Measurements from ENCODE around the gene RFNG. TPM values are rescaled to one million over a fixed set of nuclear protein-coding genes. Genes with fewer than 3 reads are reported as not detected.
A peak's percentile ranks its signal among the peaks of the same experiment; 100 is the strongest.

The RFNG gene
- total and polyA plus RNA-seq, 2 of the 13 experiments (the other 11 are each of a cell fraction or from before 2014, with no cell fraction given) = 61.4 to 64.0 TPM

DNA sequence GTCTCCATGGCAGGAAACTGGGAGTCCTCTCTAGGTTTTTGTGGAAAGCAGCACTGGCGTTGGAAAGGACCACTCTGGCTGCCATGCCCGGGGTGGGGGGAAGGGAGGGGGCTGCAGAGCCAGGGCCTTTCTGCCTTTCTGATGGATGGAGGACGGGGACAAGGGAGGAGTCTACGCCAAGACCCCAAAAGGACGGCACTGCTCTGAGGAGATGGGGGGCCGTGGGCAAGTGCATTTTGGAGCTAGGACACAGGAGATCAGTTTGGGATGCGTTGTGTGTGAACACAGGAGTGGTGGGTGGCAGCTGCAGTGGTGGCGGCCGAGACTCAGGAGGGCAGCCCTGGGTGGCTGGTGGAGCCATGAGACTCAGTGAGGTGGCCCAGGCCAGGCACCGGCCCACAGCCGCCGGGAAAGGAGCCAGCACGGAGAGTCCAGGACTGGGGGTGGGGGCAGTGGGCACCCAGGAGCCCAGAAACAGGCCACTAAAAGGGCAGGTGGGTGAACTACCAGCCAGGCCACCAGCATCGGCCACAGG is 31.0 kb downstream of the RFNG start (continued):
- 0 out of 2 replicates have a peak, but pooled peaks have one; percentile 1 for TF ChIP-seq ZNF616 (CRISPR knock-in tag; IDR thresholded peaks at IDR 0.05; ENCODE audit: low read depth)

DNA sequence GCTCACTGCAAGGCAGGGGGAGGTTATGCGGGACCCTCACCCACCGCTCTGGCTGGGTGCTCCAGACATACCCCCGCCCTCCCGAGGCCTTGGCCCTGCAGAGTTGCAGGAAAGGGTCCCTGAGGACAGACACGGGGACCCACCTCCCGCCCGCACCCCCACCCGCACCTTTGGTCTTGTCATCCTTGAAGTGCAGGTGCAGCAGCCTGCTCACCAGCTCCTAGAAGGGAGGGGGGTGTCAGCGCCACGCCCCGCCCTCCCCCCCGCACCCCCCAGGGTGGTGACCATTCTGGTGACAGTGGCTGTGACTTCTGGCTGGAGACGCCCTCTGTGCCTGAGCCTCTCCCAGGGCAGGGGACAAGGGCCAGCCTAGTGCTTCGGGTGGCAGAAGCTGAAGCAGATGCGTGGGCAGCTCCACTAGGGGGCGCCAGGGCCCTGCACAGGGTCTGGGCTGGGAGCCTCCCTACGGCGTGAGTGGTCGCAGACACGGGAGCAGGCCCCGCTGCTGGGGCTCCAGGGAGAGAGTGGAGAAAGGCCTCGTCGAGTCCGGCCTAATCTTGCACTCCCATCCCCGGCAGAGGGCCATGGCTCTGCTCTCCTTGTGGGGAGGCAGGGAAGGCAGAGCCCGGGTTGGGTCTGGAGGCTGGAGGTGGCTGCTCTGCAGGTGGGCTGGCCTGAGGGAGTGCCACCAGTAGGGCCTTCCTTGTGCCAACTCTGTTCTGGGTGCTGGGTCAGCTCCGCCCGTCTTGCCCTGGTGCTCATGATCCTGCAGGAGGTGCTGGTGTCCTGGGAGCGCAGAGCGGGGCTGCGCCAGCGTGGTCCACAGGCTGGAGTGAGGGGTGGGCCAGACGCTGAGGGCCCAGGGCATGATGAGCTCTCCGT is 31.7 kb downstream of the RFNG start:
- Histone ChIP-seq H3K9me3 (ENCODE audit: low read length) (no peaks in the 10 kb centered on the region), H3K27me3 (ENCODE audit: control insufficient read depth in 1 of 2, insufficient read depth in 2 of 2, low read length in 2 of 2) (no peaks in the 10 kb centered on the region; a peak in 1 of 5 replicates), H3K9ac (ENCODE audit: insufficient read depth, low read depth, low read length) (peak overlapping the region; percentile 44), H4K20me1 (ENCODE audit: insufficient read depth, low read length) (no peaks in the 10 kb centered on the region; the same call in 1 of the 2 replicates), H3K79me2 (ENCODE audit: insufficient read depth, low read length) (peaks cover 41% of the 10 kb centered on the region), H3K36me3 (replicated peaks in 1 of 2; ENCODE audit: control insufficient read depth in 1 of 2, insufficient read depth in 2 of 2, low read length in 2 of 2) (peaks cover 4 to 11% of the 10 kb centered on the region in 2 experiments; a peak in 3 of 5 replicates), H3K27ac (ENCODE audit: extremely low read length, insufficient read depth, low read length) (peak overlapping the region; percentile 39), H2AFZ (ENCODE audit: low read length) (no peak overlapping the region), H3K4me2 (ENCODE audit: low read depth, low read length) (peak overlapping the region; percentile 95), H3K4me1 (ENCODE audit: insufficient read depth, low read length) (peaks cover 82% of the 10 kb centered on the region), H3K4me3 (replicated peaks in 1 of 3; ENCODE audit: insufficient read depth in 1 of 3, low read depth in 2 of 3, low read length in 3 of 3) (peak overlapping the region in 1 of 3 experiments; percentile 90; a peak in 1 of 6 replicates)
- ATAC-seq = peak; percentile 20
- ChIA-PET CTCF (ENCODE audit: low intra/inter-chr PET ratio, low total read pairs) (interaction anchor here (0.6 to 6.8 kb wide), 7 partner anchors 19 to 150 kb away, joined by 3 to 181 read pairs (median 6); partner anchors contain the start of genes ASPSCR1 and NOTUM), POLR2A (interaction anchor here (0.6 to 14.1 kb wide), 21 partner anchors 9 to 293 kb away, joined by 3 to 470 read pairs (median 8); partner anchors contain the start of genes ASPSCR1, DCXR, FASN and MAFG)
- intact Hi-C loops (cut with micrococcal nuclease; ENCODE audit: unreplicated experiment) (loop anchor here (5.0 kb wide), 2 partner anchors 132 to 153 kb away; no protein-coding TSS in a partner anchor), in situ Hi-C loops (cut with HindIII; ENCODE audit: extremely low pct_ligation_motif_present, low pct_unique_long_range_greater_than_20kb) (loop anchor here (5.0 kb wide), 1 partner anchor 63 kb away; no protein-coding TSS in a partner anchor)
- peak; percentile 67 for FAIRE-seq
- peak; percentile 77 for DNase-seq (ENCODE audit: low spot score)
- no TSS peak for BruUV-seq (replicated peaks)
- WGBS (ENCODE audit: low lambda C conversion rate) = 65% methylated on average over 29 of the region's 34 CpGs
- TF ChIP-seq KDM5B (CRISPR knock-in tag; IDR thresholded peaks at IDR 0.05; ENCODE audit: borderline replicate concordance) (peak; percentile 84; the same call in 1 of the 2 replicates), ZNF768 (CRISPR knock-in tag; IDR thresholded peaks at IDR 0.05) (0 out of 2 replicates have a peak, but pooled peaks have one; percentile 20), MXI1 (IDR thresholded peaks at IDR 0.05; ENCODE audit: borderline replicate concordance, low read depth, low read length) (0 out of 3 replicates have a peak, but pooled peaks have one; percentile 44), ZNF335 (CRISPR knock-in tag; IDR thresholded peaks at IDR 0.05) (0 out of 2 replicates have a peak, but pooled peaks have one; percentile 48), ZNF749 (CRISPR knock-in tag; IDR thresholded peaks at IDR 0.05; ENCODE audit: borderline replicate concordance) (no peak), PHF8 (CRISPR knock-in tag; IDR thresholded peaks at IDR 0.05) (no peak), ZNF501 (CRISPR knock-in tag; IDR thresholded peaks at IDR 0.05) (no peak), ZNF121 (CRISPR knock-in tag; IDR thresholded peaks at IDR 0.05) (peak; percentile 55; the same call in 1 of the 2 replicates), YY1 (IDR thresholded peaks at IDR 0.05; ENCODE audit: insufficient read depth, insufficient replicate concordance, low read depth, low read length) (peak; percentile 30), ZEB1 (IDR thresholded peaks at IDR 0.05; ENCODE audit: insufficient replicate concordance, low read depth) (peak; percentile 47), ZNF160 (CRISPR knock-in tag; IDR thresholded peaks at IDR 0.05) (0 out of 2 replicates have a peak, but pooled peaks have one; percentile 73), MXD4 (CRISPR knock-in tag; IDR thresholded peaks at IDR 0.05) (peak; percentile 47; the same call in 1 of the 2 replicates), ZNF543 (CRISPR knock-in tag; IDR thresholded peaks at IDR 0.05) (no peak)
- TF ChIP-seq, protein P1, sequence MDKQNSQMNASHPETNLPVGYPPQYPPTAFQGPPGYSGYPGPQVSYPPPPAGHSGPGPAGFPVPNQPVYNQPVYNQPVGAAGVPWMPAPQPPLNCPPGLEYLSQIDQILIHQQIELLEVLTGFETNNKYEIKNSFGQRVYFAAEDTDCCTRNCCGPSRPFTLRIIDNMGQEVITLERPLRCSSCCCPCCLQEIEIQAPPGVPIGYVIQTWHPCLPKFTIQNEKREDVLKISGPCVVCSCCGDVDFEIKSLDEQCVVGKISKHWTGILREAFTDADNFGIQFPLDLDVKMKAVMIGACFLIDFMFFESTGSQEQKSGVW (CRISPR knock-in tag; IDR thresholded peaks at IDR 0.05; ENCODE audit: borderline replicate concordance) = no peak
- TF ChIP-seq, protein P2, sequence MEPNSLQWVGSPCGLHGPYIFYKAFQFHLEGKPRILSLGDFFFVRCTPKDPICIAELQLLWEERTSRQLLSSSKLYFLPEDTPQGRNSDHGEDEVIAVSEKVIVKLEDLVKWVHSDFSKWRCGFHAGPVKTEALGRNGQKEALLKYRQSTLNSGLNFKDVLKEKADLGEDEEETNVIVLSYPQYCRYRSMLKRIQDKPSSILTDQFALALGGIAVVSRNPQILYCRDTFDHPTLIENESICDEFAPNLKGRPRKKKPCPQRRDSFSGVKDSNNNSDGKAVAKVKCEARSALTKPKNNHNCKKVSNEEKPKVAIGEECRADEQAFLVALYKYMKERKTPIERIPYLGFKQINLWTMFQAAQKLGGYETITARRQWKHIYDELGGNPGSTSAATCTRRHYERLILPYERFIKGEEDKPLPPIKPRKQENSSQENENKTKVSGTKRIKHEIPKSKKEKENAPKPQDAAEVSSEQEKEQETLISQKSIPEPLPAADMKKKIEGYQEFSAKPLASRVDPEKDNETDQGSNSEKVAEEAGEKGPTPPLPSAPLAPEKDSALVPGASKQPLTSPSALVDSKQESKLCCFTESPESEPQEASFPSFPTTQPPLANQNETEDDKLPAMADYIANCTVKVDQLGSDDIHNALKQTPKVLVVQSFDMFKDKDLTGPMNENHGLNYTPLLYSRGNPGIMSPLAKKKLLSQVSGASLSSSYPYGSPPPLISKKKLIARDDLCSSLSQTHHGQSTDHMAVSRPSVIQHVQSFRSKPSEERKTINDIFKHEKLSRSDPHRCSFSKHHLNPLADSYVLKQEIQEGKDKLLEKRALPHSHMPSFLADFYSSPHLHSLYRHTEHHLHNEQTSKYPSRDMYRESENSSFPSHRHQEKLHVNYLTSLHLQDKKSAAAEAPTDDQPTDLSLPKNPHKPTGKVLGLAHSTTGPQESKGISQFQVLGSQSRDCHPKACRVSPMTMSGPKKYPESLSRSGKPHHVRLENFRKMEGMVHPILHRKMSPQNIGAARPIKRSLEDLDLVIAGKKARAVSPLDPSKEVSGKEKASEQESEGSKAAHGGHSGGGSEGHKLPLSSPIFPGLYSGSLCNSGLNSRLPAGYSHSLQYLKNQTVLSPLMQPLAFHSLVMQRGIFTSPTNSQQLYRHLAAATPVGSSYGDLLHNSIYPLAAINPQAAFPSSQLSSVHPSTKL (CRISPR knock-in tag; IDR thresholded peaks at IDR 0.05) = 0 out of 2 replicates have a peak, but pooled peaks have one; percentile 14
